ENCODE data around the gene MGAT5.
A peak's percentile ranks its signal among the peaks of the same experiment; 100 is the strongest.

Gene MGAT5

DNA sequence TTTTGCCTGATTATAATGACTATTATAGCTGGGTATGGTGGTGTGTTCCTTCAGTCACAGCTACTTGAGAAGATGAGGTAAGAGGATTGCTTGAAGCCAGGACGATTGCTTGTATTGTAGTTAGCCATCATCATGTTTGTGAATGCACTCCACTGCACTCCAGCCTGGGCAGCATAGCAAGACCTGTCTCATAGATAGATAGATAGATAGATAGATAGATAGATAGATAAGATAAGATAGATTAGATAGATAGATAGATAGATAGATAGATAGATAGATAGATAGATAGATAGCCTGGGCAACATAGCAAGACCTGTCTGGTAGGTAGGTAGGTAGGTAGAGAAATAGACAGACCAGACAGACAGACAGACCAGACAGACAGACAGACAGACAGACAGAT is 127.3 kb downstream of the MGAT5 start:
- no peak for DNase-seq (ENCODE audit: low spot score)
- TF ChIP-seq, protein P1, sequence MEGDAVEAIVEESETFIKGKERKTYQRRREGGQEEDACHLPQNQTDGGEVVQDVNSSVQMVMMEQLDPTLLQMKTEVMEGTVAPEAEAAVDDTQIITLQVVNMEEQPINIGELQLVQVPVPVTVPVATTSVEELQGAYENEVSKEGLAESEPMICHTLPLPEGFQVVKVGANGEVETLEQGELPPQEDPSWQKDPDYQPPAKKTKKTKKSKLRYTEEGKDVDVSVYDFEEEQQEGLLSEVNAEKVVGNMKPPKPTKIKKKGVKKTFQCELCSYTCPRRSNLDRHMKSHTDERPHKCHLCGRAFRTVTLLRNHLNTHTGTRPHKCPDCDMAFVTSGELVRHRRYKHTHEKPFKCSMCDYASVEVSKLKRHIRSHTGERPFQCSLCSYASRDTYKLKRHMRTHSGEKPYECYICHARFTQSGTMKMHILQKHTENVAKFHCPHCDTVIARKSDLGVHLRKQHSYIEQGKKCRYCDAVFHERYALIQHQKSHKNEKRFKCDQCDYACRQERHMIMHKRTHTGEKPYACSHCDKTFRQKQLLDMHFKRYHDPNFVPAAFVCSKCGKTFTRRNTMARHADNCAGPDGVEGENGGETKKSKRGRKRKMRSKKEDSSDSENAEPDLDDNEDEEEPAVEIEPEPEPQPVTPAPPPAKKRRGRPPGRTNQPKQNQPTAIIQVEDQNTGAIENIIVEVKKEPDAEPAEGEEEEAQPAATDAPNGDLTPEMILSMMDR (IDR thresholded peaks at IDR 0.05; ENCODE audit: extremely low read depth, missing control alignments): no peak

DNA sequence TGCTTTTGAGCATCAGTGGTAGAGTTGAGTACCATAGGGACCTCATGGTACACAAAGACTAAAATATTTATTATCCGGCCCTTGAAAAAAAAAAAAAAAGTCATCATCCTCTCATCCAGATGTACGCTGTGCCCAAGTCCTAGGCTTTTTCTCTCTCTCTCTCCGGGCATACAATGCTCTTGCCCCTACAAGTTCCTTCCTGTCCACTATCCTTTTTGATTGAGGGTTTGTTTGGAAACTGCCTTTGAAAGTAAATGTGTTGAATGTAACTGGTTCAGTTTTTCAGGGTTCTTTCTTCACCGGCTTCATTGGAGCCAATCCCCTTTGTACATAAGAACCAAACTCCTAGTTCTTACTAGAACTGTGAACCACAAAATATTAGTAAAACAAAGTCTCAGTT is 130.3 kb downstream of the MGAT5 start:
- DNase-seq (ENCODE audit: low spot score): no peak
- TF ChIP-seq, protein P1 (IDR thresholded peaks at IDR 0.05; ENCODE audit: extremely low read depth, missing control alignments): no peak

GRCh38 chr2:134385195-134385594 is 131.3 kb downstream of the MGAT5 start:
- no peak for DNase-seq (ENCODE audit: low spot score)
- TF ChIP-seq, protein P1 (IDR thresholded peaks at IDR 0.05; ENCODE audit: extremely low read depth, missing control alignments): no peak

DNA sequence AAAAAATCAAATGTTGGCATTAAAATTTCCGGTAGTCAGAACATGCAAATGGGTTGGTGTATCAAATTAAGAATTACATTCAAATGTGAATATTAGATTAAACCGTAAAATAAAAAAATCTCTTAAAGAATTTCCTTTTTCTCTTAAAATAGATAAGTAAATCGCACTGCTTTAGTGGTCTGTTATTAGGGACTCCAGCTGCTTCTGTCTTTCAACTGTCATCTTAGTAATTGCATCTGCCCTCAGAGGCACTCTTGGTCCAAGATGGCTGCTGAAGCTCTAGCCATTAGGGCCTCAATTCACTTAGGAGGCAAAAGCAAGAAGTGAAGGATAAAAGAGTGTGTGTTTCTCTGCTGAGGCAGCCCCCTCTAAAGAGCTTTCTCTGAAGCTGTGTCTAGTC is 132.4 kb downstream of the MGAT5 start:
- TF ChIP-seq, protein P1 (IDR thresholded peaks at IDR 0.05; ENCODE audit: extremely low read depth, missing control alignments): no peak

DNA sequence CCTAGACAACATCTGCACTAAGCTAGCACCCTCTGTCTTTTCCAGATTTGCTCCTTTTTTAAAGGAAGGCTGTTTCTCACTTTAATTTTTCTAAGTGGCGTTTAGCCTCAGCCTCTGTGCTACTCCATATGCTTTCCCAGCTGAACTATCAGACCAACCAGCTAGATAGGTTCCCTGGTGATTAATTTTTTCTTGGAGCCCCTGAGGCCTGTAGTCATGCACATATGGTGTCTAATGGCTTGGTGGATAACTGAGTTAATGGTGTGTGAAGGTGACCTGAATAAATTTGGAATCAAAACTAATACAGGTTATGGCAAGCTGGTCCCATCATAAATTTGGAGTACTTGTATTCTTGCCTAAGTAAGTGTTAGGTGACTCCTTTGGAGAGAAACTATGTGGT is 135.5 kb downstream of the MGAT5 start:
- no peak for DNase-seq (ENCODE audit: low spot score)
- TF ChIP-seq, protein P1 (IDR thresholded peaks at IDR 0.05; ENCODE audit: extremely low read depth, missing control alignments): no peak

More for the DNA sequence above, 132.4 kb downstream of the MGAT5 start:
- no peak for DNase-seq (ENCODE audit: low spot score)

DNA sequence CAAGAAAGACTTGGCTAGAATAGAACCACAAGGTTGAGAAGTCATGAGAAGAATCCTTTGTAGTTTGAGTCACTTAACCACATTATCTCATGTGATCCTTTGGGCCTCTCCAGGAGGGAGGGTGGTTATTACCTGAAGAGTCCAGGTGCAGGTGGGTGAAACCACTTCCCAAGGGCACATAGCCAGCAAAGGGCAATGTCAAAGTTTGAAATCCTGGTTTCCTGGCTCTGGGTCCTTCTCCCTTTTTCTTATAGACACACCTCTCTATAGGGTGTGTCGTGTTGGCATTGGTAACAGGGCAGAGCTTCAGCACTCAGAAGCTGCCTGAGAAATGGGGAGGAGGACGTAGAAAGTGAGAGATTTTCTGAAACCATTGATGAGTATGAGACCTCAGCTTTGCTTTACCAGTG is 137.9 kb downstream of the MGAT5 start:
- peak; percentile 46 for DNase-seq (ENCODE audit: low spot score)
- TF ChIP-seq, protein P1 (IDR thresholded peaks at IDR 0.05; ENCODE audit: extremely low read depth, missing control alignments): no peak

DNA sequence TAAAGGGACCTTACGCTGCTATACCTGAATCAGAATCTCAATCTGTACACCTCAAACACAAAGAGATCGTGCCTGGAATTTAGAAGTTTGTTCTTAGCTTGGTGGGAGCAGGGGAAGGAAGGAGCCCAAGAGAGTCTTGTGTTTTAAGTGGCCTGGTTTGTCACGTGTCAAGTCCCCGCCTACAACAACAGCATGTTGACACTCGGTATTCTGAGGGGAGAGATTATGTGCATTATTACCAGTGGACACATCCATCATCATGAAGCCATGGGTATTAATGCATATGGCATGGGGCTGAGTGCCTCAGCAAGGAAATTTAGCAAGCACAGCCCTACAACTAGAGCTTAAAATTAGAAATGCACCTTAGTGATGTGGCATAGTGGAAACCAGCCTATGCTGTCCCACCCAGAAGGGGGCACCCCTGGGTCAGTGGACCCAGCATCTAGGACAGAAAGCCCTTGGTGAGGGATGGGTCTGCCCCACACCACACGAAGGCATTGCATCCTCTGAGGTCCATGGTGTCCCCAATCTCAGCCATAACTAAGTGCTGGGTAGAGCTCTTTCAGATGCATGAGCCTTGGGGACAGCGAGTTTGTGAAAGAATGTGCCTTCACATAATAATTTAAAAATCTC is 138.7 kb downstream of the MGAT5 start:
- no peak for DNase-seq (ENCODE audit: low spot score)
- TF ChIP-seq, protein P1 (IDR thresholded peaks at IDR 0.05; ENCODE audit: extremely low read depth, missing control alignments): no peak

Data from GM20000 (cell line).